Natural killer cell (primary cell): Measurements from ENCODE around the gene ALG5. TPM values are rescaled to one million over a fixed set of nuclear protein-coding genes. Genes with fewer than 3 reads are reported as not detected.

ENCODE experiments used
- ATAC-seq, 3 donors: fragments of 150-1000 bp in 2 of 3; fragments of 200-7000 bp in 1 of 3; cut with Tn5 transposase; 1 replicate in 1 of 3; 2 replicates in 2 of 3; pipeline ENCODE4 v1.10.0; 2021; ENCODE audit warnings: mild to moderate bottlenecking in 2 of 3, moderate library complexity in 2 of 3
- DNase-seq, 2 donors: peaks; one replicate each; pipeline versions ENCODE4 v3.0.0 to v3.0.0-alpha.2; 2013 to 2021; ENCODE audit warnings: mixed read lengths in 1 of 2
- H3K27ac ChIP-seq: one replicate; pipeline ENCODE4 v1.5.1; 2013; ENCODE audit warnings: mild to moderate bottlenecking, low read length
- H3K27me3 ChIP-seq: one replicate; pipeline ENCODE4 v1.6.1; 2013; ENCODE audit warnings: low read length; ENCODE audit not compliant: control insufficient read depth, insufficient read depth
- H3K36me3 ChIP-seq: one replicate; pipeline ENCODE4 v1.6.1; 2013; ENCODE audit warnings: low read length; ENCODE audit not compliant: control insufficient read depth, insufficient read depth
- H3K4me1 ChIP-seq: one replicate; pipeline ENCODE4 v1.6.1; 2013; ENCODE audit warnings: low read length; ENCODE audit not compliant: control insufficient read depth, insufficient read depth
- H3K4me3 ChIP-seq: one replicate; pipeline ENCODE4 v1.5.1; 2013; ENCODE audit warnings: low read length
- H3K9me3 ChIP-seq: one replicate; pipeline ENCODE4 v1.6.1; 2013; ENCODE audit warnings: low read length; ENCODE audit not compliant: control insufficient read depth, insufficient read depth
- H3K27ac Mint-ChIP-seq, 2 donors: one replicate each; pipeline ENCODE4 v1.8.0; 2022; ENCODE audit warnings: mild to moderate bottlenecking in 2 of 2, mixed read lengths in 2 of 2, moderate library complexity in 1 of 2
- H3K27me3 Mint-ChIP-seq, 2 donors: one replicate each; pipeline ENCODE4 v1.8.0; 2022; ENCODE audit warnings: low read depth in 2 of 2, mixed read lengths in 2 of 2
- H3K36me3 Mint-ChIP-seq: one replicate; pipeline ENCODE4 v1.8.0; 2022; ENCODE audit warnings: mixed read lengths
- H3K4me1 Mint-ChIP-seq, 2 donors: one replicate each; pipeline ENCODE4 v1.8.0; 2022; ENCODE audit warnings: mixed read lengths in 2 of 2
- H3K4me3 Mint-ChIP-seq: one replicate; pipeline ENCODE4 v1.8.0; 2022; ENCODE audit warnings: mild to moderate bottlenecking, moderate library complexity, mixed read lengths
- H3K9me3 Mint-ChIP-seq, 2 donors: one replicate each; pipeline ENCODE4 v1.8.0; 2022; ENCODE audit warnings: mixed read lengths in 2 of 2
- CTCF ChIP-seq: fragments of 200-600 bp; IDR thresholded peaks from one replicate; pipeline ENCODE4 v1.8.0; 2022; ENCODE audit warnings: antibody characterized with exemption
- WGBS: methylation state at CpG from one replicate; pipeline ENCODE4 v1.1.7; 2013; ENCODE audit warnings: missing lambda C conversion rate; ENCODE audit not compliant: insufficient coverage; 5-methylcytosine and 5-hydroxymethylcytosine counted together
- intact Hi-C: fragments of 100-400 bp; cut with micrococcal nuclease; formaldehyde crosslinking; loops from one replicate; pipeline ENCODE4 v1.14.2; 2022
- total RNA-seq, 4 donors: library from RNA; stranded (reverse); fragments of 120-200 nt in 1 of 4; gene quantifications; one replicate each; pipeline versions ENCODE4 v1.2.3 to v1.2.4, GENCODE V29; 2013 to 2022

The ALG5 gene
- total RNA-seq, 3 donors from 2014 or later (not counting 1 experiment from before 2014, with no cell fraction given): 20.2 to 25.0 (median 24.5) TPM

DNA sequence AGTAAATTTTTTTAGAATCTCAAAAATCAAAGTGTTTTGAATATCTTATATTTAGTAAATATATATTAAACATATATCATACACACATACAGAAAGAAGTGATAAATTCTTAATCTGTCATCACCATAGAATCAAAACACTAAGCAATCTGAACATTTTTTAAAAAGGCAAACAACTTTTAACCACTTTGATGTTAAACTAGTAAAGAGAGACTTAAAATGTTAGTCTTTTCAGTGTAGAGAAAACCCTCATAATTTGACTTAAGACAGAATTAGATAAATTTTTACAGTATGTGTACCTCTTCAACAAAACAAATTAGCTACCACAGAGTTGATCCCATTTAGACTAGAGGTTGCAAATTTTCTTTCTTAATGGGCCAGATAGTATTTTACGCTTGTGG is 46.9 kb upstream of the ALG5 start:
- DNase-seq: no peak
- H3K9me3 ChIP-seq: no peaks in the 10 kb centered on the region
- H3K27ac ChIP-seq: no peak overlapping the region
- H3K4me3 Mint-ChIP-seq: no peak overlapping the region
- intact Hi-C loops: no loop called here
- H3K4me1 Mint-ChIP-seq: peaks cover under 1 to 4% of the 10 kb centered on the region in 2 donors
- no peak for TF ChIP-seq CTCF
- no peaks in the 10 kb centered on the region for H3K27me3 Mint-ChIP-seq
- peaks cover 17% of the 10 kb centered on the region for H3K36me3 Mint-ChIP-seq
- H3K36me3 ChIP-seq: peaks cover 67% of the 10 kb centered on the region
- H3K27ac Mint-ChIP-seq: no peak overlapping the region
- ATAC-seq: no peak
- no peak overlapping the region for H3K4me3 ChIP-seq
- 88% methylated on average over 1 of the region's 1 CpG for WGBS
- H3K4me1 ChIP-seq: no peaks in the 10 kb centered on the region
- no peaks in the 10 kb centered on the region for H3K9me3 Mint-ChIP-seq
- H3K27me3 ChIP-seq: no peaks in the 10 kb centered on the region

DNA sequence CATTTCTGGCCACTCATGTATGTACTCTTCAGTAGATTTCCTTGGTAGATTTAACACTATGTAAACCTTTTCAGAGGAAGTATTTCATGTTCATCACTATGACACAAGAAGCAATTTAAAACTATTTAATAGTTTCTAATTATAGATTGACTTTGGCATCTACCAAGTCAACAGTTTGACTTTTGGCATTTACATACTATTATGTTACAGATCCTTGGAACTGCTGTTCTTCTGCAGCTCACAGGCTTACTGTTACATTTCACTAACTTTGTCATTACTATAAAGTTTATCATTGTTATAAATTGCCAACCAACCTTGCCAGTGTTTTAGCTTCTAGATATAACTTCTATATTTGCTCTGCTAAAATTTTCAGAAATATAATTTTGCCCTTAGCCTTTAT is 41.6 kb upstream of the ALG5 start:
- H3K9me3 ChIP-seq: no peaks in the 10 kb centered on the region
- peaks cover 25% of the 10 kb centered on the region for H3K36me3 Mint-ChIP-seq
- intact Hi-C loops: no loop called here
- H3K27me3 Mint-ChIP-seq: no peaks in the 10 kb centered on the region
- ATAC-seq (no peak), DNase-seq (no peak)
- H3K27me3 ChIP-seq: no peaks in the 10 kb centered on the region
- H3K27ac ChIP-seq: no peak overlapping the region
- H3K27ac Mint-ChIP-seq: no peak overlapping the region
- no peaks in the 10 kb centered on the region for H3K4me1 Mint-ChIP-seq
- H3K36me3 ChIP-seq: peaks cover 78% of the 10 kb centered on the region
- H3K4me1 ChIP-seq: no peaks in the 10 kb centered on the region
- H3K4me3 ChIP-seq: no peak overlapping the region
- no peak overlapping the region for H3K4me3 Mint-ChIP-seq
- TF ChIP-seq CTCF: no peak
- no peaks in the 10 kb centered on the region for H3K9me3 Mint-ChIP-seq

- Histone ChIP-seq H3K36me3 (peaks cover 78% of the 10 kb centered on the region), H3K9me3 (no peaks in the 10 kb centered on the region), H3K27me3 (no peaks in the 10 kb centered on the region), H3K4me3 (no peak overlapping the region), H3K27ac (no peak overlapping the region), H3K4me1 (no peaks in the 10 kb centered on the region)
- H3K27me3 Mint-ChIP-seq: no peaks in the 10 kb centered on the region
- H3K9me3 Mint-ChIP-seq: no peaks in the 10 kb centered on the region
- intact Hi-C loops: no loop called here
- H3K4me3 Mint-ChIP-seq: no peak overlapping the region
- no peak for TF ChIP-seq CTCF
- ATAC-seq: no peak
- no peaks in the 10 kb centered on the region for H3K4me1 Mint-ChIP-seq
- H3K27ac Mint-ChIP-seq: no peak overlapping the region
- DNase-seq: no peak
- peaks cover 30% of the 10 kb centered on the region for H3K36me3 Mint-ChIP-seq
Observed at GRCh38 chr13:37039896-37040295, 40.8 kb upstream of the ALG5 start.

GRCh38 chr13:37037241-37037640 is 38.1 kb upstream of the ALG5 start:
- H3K27ac ChIP-seq: no peak overlapping the region
- intact Hi-C loops: no loop called here

More at GRCh38 chr13:37037241-37037640, 38.1 kb upstream of the ALG5 start:
- Histone ChIP-seq H3K9me3 (no peaks in the 10 kb centered on the region), H3K27me3 (no peaks in the 10 kb centered on the region), H3K36me3 (peaks cover 71% of the 10 kb centered on the region), H3K4me1 (no peaks in the 10 kb centered on the region), H3K4me3 (no peak overlapping the region)
- H3K9me3 Mint-ChIP-seq: no peaks in the 10 kb centered on the region
- H3K4me1 Mint-ChIP-seq: no peaks in the 10 kb centered on the region
- ATAC-seq (no peak), DNase-seq (no peak)
- H3K27ac Mint-ChIP-seq: no peak overlapping the region
- H3K27me3 Mint-ChIP-seq: no peaks in the 10 kb centered on the region
- peaks cover 30% of the 10 kb centered on the region for H3K36me3 Mint-ChIP-seq
- H3K4me3 Mint-ChIP-seq: no peak overlapping the region
- no peak for TF ChIP-seq CTCF
- WGBS: 94% methylated on average over 3 of the region's 3 CpGs
